ENCODE measurements around the gene UBR7.
"Not testable (repeated sequence)": the region's sequence is repeated elsewhere in the genome, so short reads cannot be mapped to it uniquely, and the experiment has no call there.

The UBR7 gene

DNA sequence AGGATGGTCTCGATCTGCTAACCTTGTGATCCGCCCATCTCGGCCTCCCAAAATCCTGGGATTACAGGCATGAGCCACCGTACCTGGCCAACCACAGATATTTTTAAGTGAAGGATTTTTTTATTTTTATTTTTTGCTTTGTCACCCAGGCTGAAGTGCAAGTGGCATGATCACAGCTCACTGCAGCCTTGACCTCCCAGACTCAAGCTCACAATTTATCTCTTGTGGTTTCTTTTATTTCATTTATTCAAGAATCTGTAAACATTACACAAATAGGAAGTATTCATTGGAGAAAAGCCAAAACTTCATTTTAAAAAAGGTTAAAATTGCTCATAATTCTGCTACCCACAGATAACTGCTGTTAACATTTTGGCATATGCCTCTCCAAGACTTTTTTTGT, 35.7 kb upstream of the UBR7 start:
- TF ChIP-seq, protein P1, sequence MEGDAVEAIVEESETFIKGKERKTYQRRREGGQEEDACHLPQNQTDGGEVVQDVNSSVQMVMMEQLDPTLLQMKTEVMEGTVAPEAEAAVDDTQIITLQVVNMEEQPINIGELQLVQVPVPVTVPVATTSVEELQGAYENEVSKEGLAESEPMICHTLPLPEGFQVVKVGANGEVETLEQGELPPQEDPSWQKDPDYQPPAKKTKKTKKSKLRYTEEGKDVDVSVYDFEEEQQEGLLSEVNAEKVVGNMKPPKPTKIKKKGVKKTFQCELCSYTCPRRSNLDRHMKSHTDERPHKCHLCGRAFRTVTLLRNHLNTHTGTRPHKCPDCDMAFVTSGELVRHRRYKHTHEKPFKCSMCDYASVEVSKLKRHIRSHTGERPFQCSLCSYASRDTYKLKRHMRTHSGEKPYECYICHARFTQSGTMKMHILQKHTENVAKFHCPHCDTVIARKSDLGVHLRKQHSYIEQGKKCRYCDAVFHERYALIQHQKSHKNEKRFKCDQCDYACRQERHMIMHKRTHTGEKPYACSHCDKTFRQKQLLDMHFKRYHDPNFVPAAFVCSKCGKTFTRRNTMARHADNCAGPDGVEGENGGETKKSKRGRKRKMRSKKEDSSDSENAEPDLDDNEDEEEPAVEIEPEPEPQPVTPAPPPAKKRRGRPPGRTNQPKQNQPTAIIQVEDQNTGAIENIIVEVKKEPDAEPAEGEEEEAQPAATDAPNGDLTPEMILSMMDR (IDR thresholded peaks at IDR 0.05; ENCODE audit: extremely low read depth, missing control alignments), result no peak

DNA sequence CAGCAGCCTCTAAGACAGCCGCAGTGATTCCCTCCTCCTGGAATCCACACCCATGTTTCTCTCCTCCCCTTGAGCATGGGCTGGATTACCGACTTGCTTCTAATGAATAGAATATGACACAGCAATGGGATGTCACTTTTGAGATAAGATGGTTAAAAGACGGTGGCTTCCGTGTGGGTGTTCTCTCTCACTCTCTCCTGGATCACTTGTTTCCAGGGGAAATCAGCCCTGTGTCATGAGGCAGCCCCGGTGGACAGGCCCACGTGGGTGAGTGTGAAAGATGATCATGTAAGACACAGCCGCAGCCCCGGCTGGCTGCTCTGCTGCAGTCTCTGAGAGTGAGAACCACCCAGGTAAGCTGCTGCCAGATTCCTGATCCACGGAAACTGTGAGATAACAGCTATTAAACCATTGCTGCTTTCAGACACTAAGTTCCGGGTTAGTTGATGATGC, 33.1 kb upstream of the UBR7 start:
- TF ChIP-seq, protein P1 (IDR thresholded peaks at IDR 0.05; ENCODE audit: extremely low read depth, missing control alignments), result no peak
- no peak for DNase-seq (ENCODE audit: low spot score)

More for the DNA sequence above, 35.7 kb upstream of the UBR7 start:
- DNase-seq (ENCODE audit: low spot score), result no peak

DNA sequence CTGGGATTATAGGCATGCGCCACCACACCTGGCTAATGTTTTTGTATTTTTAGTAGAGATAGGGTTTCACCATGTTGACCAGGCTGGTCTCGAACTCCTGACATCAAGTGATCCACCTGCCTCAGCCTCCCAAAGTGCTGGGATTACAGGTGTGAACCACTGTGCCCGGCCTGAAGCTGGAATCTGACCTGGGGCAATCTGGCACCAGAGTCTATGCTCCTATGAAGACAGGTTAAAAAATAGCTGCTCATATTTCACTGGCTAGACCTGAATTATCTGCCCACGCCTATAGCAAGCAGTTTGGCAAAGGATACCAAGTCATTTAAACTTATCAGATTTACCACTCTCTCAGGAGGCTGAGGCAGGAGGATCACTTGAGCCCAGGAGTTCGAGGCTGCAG, 32.3 kb upstream of the UBR7 start:
- not testable (repeated sequence) for DNase-seq (ENCODE audit: low spot score)

DNA sequence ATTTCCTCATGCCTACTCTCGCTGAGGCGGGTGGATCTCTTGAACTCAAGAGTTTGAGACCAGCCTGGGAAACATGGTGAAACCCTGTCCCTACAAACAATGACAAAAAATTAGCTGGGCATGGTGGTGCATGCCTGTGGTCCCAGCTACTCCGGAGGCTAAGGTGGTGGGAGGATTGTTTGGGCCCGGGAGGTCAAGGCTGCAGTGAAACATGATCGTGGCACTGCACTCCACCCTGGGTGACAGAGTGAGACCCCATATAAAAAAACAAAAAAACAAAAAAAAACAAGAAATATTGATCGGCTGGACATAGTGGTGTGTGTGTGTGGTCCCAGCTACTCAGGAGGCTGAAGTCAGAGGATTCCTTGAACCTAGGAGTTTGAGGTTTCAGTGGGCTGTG, 31.6 kb upstream of the UBR7 start:
- TF ChIP-seq, protein P1 (IDR thresholded peaks at IDR 0.05; ENCODE audit: extremely low read depth, missing control alignments), result no peak
- DNase-seq (ENCODE audit: low spot score), result no peak

DNA sequence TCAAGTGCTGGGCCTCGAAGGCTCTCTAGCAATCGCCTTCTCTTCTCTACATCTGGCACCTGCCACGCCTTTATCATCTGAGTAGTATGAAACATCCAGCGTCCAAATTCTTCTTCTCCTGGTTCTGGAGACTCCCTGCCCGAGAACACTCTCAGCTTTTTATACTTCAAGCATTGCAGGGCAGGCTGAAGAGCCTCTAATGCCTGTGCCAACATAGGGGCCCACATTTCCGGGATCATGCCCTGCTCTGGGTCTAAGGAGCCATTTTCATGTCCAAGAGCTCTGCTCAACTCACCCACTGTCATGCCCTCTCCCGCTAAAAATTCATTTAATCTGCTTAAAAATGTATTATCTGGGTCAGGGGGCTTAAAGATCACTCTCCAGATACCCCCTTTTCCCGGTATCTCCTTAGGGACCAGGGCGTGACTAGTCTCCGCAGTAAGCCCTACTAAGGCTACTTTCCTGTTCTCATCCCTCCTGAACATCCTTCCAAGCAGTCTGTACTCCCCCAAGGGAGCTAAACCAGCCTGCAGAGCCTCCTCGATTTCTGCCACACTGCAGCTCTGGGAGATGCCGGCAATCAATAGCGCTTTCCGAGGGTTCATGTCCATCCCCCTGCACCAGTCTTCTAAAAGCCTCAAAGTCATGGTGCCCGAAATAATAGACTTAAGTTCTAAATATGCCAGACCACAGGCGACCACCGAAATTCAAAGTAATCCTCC, 23.3 kb upstream of the UBR7 start:
- TF ChIP-seq, protein P1 (IDR thresholded peaks at IDR 0.05; ENCODE audit: extremely low read depth, missing control alignments), result no peak
- DNase-seq (ENCODE audit: low spot score), result no peak

DNA sequence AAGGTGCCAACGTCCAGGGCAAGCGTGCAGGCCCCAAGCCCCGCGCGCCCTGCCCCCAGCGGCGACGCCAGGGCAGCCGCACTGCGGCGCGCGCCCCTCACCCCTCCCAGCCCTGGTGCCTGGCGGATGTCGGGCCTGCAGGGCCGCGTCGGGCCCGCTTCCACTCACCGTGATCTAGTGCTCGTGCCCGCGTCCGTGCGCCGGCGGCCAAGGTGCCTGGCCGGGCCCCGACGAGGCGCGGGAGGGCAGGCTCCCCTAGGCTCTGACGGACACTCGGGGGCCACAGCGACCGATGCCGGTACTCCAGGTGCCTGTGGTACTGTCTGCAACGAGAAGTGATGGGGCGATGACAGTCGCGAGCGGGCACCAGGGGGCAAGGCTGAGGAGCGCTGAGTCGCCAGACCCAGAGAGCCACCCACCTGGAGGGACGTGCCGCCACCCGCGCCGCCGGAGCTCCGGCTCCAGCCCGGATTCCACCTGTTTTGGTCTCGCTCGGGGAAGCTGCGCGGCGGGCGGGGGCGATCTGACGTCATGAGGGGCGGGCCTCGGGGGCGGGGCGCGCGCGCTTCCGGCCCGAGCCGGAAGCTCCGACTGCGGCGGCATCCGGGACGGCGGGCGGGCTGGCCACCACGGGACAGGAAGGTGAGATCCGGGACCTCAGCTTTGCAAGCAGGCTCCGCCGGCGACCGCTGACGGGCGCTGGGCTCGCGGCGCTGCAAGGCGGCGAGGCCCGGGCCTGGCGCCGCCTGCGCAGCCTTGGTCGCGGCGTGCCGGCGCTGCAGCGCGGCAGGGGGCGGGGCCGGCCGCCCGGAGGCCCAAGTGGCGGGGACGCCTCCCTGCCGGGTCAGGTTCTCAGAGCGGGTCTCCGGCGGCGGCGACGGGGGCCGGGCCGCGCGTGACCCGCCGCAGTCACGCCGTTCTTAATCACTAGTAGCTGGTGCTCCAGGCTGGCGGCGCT, 22.4 kb upstream of the UBR7 start, which contains the start of the genes LYSET and MOAP1:
LYSET (plus strand) TSS at position 927 of the 958 bp plus-strand sequence. CDS start 89 bp downstream, outside the sequence.
MOAP1 (minus strand) TSS at position 507 of the 958 bp plus-strand sequence. CDS start 655 bp downstream, outside the sequence.
- DNase-seq (ENCODE audit: low spot score), result peak; percentile 98
- TF ChIP-seq, protein P1 (IDR thresholded peaks at IDR 0.05; ENCODE audit: extremely low read depth, missing control alignments), result no peak

DNA sequence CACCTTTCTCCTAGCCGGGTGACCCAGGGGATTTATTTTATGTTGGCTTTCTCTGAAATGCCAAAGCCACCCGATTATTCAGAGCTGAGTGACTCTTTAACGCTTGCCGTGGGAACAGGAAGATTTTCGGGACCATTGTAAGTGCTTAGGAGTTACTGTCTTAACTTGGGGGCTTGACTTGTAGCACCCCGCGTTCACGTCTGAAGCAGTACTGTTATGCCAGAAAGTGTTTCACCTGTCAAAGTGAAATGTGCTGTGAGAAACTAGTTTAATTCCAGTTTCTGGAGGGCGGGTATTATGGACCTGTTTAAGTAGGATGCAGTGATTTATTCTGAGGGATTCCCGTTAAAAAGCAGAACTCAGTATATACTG, 21.7 kb upstream of the UBR7 start:
- TF ChIP-seq, protein P1 (IDR thresholded peaks at IDR 0.05; ENCODE audit: extremely low read depth, missing control alignments), result no peak
- no peak for DNase-seq (ENCODE audit: low spot score)

All from GM20000 (cell line).